Ovary (tissue), 3 donors: ENCODE data around the gene LIN37.

Source experiments
- CTCF ChIP-seq, 3 donors: fragments of 450-650 bp in 2 of 3; fragments of 200-600 bp in 1 of 3; IDR thresholded peaks; one replicate each; pipeline versions ENCODE4 v1.5.1 to v1.8.0; 2016 to 2022; ENCODE audit warnings: antibody characterized with exemption in 3 of 3, mild to moderate bottlenecking in 1 of 3
- POLR2A ChIP-seq: fragments of 450-650 bp; IDR thresholded peaks from one replicate; pipeline ENCODE4 v1.6.1; 2017; ENCODE audit warnings: antibody characterized with exemption, mild to moderate bottlenecking, moderate library complexity
- donor health status: DM: no; HTN: no; CAD: no.

- no peak for TF ChIP-seq CTCF (IDR thresholded peaks at IDR 0.05)
- TF ChIP-seq POLR2A, result no peak
These were observed 25.9 kb upstream of the LIN37 start for GRCh38 chr19:35722461-35722860.
